Activated T-cell treated with anti-CD3 and anti-CD28 coated beads, Interleukin-2, amount 50 U/mL, for 48 hours (primary cell): ENCODE data around the gene SLC23A2.

ENCODE experiments used
- DNase-seq, 2 experiments: peaks; one replicate each; pipeline ENCODE4 v3.0.0-alpha.2; 2020

SLC23A2 gene

DNA sequence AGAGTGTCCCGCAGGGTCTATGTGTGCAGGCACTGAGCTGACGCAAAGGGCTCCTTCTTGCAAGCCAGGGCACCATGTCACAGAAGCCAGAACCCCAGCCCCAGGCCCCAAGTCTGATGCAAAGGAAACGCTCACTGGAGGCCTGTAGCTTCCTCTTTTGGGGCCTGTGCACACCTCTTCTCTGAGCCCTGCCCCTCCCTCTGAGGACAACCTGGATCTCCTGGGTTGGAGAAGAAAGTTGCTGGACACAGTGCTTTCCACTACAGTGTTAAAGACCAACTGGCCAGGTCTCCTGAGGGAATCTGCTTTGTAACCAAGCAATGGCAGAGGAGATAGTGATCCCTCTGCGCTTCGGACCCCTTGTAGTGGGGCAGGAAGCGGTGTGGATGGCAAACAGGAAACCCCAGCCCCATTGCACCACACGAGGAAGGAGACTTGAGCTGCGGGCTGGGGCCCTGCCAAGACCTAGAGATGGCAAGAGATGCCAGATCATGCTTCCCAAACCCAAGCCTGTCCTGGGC lies 189.6 kb downstream of the SLC23A2 start:
- peak; percentile 63 to 69 for DNase-seq

DNA sequence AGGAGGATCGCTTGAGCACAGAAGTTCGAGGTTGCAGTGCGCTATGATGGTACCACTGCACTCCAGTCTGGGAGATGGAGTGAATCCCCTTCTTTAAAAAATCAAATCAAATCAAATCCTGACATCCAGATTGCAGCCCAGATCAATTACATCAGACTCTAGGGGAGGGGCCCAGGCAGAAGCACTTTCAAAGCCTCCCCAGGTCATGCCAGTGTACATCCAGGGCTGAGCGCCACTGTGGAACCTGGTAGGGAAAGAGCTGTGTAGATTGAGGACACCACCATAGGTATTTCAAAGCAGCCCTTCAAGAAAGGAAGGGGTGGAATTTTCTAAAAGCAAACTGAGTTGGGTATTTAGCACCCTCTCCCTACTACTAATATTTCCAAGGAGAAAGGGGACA lies 190.1 kb downstream of the SLC23A2 start:
- no peak for DNase-seq

- DNase-seq: no peak
Measured at GRCh38 chr20:4810426-4811019, 190.8 kb downstream of the SLC23A2 start.

DNA sequence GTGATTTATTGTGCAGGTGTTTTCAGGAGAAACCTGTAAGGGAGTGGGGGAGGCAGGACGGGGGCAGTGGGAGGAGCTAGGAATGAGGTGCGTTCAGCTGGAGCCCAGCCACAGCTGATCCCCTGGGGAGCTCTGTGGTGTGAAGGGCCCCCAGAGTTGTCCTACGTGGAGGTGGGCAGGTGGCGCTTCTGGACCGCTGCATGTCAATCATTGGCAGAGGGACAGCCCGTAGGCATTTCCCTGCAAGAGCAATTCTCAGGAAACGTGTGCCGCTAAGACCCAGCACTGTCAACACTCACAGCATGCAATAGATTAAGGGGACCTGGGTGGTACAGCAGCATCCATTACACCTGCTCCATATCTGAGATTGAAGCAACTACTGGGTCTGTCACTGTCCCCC lies 191.6 kb downstream of the SLC23A2 start:
- no peak for DNase-seq

DNA sequence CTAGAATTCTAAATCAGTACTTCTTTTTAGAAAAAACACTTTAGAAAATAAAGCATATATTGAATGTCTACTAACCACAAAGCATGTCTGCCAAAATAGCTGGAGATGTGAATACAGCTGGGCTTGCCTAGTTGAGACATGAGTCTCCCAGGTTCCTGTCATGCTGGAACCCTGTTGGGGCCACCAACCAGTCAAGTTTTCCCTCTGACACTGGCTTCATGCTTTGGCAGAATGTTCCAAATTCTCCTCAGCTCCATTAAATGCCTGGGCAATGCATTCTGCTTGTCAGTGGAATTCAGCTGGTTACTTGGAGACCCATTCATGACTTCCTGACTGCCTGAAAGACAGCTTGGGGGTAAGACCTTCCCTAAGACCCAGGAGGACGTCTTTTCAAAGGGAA lies 192.4 kb downstream of the SLC23A2 start:
- DNase-seq: no peak

GRCh38 chr20:4805663-4806449 lies 195.5 kb downstream of the SLC23A2 start:
- no peak for DNase-seq

GRCh38 chr20:4802527-4802926 lies 198.8 kb downstream of the SLC23A2 start:
- no peak for DNase-seq
